ENCODE results near the gene SETD2. TPM values are rescaled to one million over a fixed set of nuclear protein-coding genes. Genes with fewer than 3 reads are reported as not detected.

SETD2 gene
- total RNA-seq, 1 experiment from 2014 or later, result 60.8 TPM

DNA sequence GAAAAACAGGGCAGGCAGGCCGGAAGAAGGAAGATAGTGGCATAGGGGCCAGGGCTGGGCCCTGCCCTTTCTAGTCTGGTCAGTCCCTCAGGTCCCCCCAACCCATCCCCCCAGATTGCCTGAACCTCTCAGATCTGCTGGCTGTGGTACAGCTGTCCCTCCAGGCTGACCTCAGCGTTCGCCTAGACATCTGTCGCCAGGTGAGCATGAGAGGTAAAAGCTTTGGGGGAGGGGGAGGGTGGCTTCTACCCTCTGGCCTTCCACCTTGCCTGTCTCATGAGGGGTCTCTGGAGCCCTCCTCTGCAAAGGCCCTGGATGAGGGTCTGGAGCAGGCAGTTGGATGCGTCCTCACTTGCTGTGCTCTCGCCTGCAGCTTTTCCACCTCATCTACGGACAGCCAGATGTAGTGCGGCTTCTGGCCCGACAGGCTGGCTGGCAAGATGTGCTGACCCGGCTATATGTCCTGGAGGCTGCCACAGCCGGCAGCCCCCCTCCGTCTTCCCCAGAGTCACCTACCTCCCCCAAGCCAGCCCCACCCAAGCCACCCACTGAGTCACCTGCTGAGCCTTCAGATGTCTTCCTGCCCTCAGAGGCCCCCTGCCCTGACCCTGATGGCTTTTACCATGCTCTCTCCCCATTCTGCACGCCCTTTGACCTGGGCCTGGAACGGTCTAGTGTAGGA lies 164.3 kb downstream of the SETD2 start:
- Histone ChIP-seq H3K56ac (ENCODE audit: insufficient read length, low read depth, low read length) (no peak overlapping the region), H3K27me3 (ENCODE audit: insufficient read depth, low read length) (no peaks in the 10 kb centered on the region), H4K91ac (ENCODE audit: insufficient read length, low read depth, low read length) (no peak overlapping the region), H3K4me2 (ENCODE audit: insufficient read depth, insufficient read length, low read length) (no peak overlapping the region), H3K9me3 (ENCODE audit: control insufficient read depth, low read depth, low read length) (no peaks in the 10 kb centered on the region), H2BK12ac (ENCODE audit: insufficient read length, low read depth, low read length) (no peak overlapping the region), H4K8ac (replicated peaks; ENCODE audit: insufficient read length, low read depth, low read length) (no peak overlapping the region), H2BK20ac (ENCODE audit: low read depth, low read length, poor library complexity, severe bottlenecking) (no peak overlapping the region), H2BK15ac (ENCODE audit: low read depth, low read length) (no peak overlapping the region), H2BK120ac (ENCODE audit: low read depth, low read length, poor library complexity, severe bottlenecking) (no peak overlapping the region), H4K20me1 (ENCODE audit: control insufficient read depth, insufficient read depth, insufficient read length) (no peaks in the 10 kb centered on the region), H3K18ac (ENCODE audit: insufficient read length, low read depth, low read length) (no peak overlapping the region), H2AK5ac (ENCODE audit: insufficient read length, low read length) (no peak overlapping the region), H3T11ph (ENCODE audit: low read length) (no peak overlapping the region), H3K79me1 (ENCODE audit: insufficient read depth, low read depth, low read length, poor library complexity, severe bottlenecking) (no peaks in the 10 kb centered on the region), H2AFZ (ENCODE audit: low read length) (no peak overlapping the region), H3K79me2 (ENCODE audit: insufficient read depth, low read length) (no peaks in the 10 kb centered on the region), H4K5ac (ENCODE audit: insufficient read length, low read depth, low read length) (no peak overlapping the region), H2BK5ac (ENCODE audit: insufficient read length, low read length) (no peak overlapping the region), H3K23ac (ENCODE audit: insufficient read length, low read depth, low read length) (no peak overlapping the region), H3K9ac (ENCODE audit: extremely low read depth, insufficient read length, low read length) (no peak overlapping the region), H3K4ac (ENCODE audit: low read depth, low read length) (no peak overlapping the region), H3K27ac (ENCODE audit: insufficient read length, low read depth, low read length) (no peak overlapping the region), H3K14ac (ENCODE audit: insufficient read depth, low read length) (no peak overlapping the region; the same call in 1 of the 2 replicates), H3K23me2 (ENCODE audit: insufficient read length, low read depth, low read length, poor library complexity, severe bottlenecking) (no peaks in the 10 kb centered on the region), H3K4me1 (ENCODE audit: insufficient read depth, low read length) (no peaks in the 10 kb centered on the region)
- Mint-ChIP-seq H3K27me3 (ENCODE audit: low read depth) (no peaks in the 10 kb centered on the region), H3K4me1 (peaks cover 5 to 8% of the 10 kb centered on the region in 2 experiments), H3K4me3 (no peak overlapping the region), H3K27ac (peak overlapping the region in 1 of 3 experiments; percentile 48; a peak in 1 of 7 replicates), H3K9me3 (no peaks in the 10 kb centered on the region; a peak in 1 of 5 replicates), H3K36me3 (ENCODE audit: insufficient read depth in 1 of 3, low read depth in 3 of 3) (peaks cover 16 to 34% (median 29%) of the 10 kb centered on the region in 3 experiments; a peak in 6 of 7 replicates)
- no CpG with 5 or more reads among the region's 14 CpGs for WGBS (ENCODE audit: extremely low coverage, insufficient read length, low lambda C conversion rate)
- DNase-seq, result no peak
- TF ChIP-seq, protein P1, sequence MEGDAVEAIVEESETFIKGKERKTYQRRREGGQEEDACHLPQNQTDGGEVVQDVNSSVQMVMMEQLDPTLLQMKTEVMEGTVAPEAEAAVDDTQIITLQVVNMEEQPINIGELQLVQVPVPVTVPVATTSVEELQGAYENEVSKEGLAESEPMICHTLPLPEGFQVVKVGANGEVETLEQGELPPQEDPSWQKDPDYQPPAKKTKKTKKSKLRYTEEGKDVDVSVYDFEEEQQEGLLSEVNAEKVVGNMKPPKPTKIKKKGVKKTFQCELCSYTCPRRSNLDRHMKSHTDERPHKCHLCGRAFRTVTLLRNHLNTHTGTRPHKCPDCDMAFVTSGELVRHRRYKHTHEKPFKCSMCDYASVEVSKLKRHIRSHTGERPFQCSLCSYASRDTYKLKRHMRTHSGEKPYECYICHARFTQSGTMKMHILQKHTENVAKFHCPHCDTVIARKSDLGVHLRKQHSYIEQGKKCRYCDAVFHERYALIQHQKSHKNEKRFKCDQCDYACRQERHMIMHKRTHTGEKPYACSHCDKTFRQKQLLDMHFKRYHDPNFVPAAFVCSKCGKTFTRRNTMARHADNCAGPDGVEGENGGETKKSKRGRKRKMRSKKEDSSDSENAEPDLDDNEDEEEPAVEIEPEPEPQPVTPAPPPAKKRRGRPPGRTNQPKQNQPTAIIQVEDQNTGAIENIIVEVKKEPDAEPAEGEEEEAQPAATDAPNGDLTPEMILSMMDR (conservative IDR thresholded peaks at IDR 0.05), result no peak

All from H9 (cell line).